ENCODE measurements around the gene ELL. TPM values are rescaled to one million over a fixed set of nuclear protein-coding genes. Genes with fewer than 3 reads are reported as not detected.

Gene ELL
- total RNA-seq, 3 donors from 2014 or later (not counting 1 experiment from before 2014, with no cell fraction given): 61.1 to 64.3 (median 63.8) TPM

DNA sequence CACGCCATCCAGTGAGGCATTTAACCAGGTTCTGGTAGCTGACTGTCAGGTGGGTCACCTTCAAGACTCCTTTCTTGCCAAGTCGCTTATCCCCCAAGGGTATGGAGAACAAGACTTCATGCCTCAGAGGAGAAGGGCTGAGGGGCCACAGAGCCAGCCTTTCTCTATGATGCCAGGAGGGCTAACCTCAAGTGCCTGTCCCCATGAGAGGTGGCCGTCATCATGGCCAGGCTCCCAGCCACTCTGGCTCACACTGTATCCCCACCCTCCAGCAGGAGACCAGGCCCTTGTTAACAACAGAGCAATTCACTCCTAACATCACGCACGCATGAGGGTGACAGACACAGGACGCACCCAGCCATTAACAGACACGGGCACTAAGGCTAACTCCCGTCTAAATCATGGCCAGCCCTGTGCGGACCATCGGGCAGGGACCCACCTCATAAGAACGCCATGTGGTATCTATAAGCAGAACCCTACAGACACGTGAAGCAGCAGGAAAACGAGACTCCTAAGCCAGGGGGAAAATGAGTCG lies 45.3 kb downstream of the ELL start:
- 92% methylated on average over 14 of the region's 14 CpGs for WGBS (ENCODE audit: insufficient coverage)
- H3K4me3 Mint-ChIP-seq: peak overlapping the region; percentile 47

DNA sequence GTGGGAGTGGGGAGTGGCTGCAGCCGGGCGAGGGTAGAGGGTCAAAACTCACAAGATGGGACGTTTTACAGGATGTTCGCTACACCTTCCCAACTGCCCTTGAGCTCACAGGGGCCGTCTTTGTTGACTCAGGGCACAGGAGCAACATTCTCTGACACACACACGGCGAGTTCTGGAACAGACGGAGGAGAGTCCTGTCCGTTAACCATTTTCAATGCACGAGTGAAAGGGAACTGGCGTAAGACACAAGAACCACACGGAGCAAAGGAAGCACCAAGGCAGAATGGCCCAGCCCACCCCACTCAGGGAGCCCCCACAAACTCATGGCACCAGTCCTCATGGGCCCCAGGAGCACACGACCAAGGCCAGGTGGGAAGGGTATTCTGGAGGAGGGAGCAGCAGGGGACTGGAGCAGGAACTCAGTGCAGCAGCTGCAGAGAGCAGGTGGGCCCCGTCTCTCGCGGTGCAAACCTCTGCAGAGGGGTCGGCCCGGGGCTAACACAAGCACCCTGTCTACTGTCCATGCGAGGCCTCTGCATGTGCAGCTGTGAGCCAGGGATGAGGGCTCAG lies 46.0 kb downstream of the ELL start:
- H3K27me3 ChIP-seq (ENCODE audit: control insufficient read depth, insufficient read depth, low read length): no peaks in the 10 kb centered on the region
- no peak for ATAC-seq
- H3K9me3 ChIP-seq (ENCODE audit: control insufficient read depth, insufficient read depth, low read length): no peaks in the 10 kb centered on the region
- H3K36me3 ChIP-seq (ENCODE audit: control insufficient read depth, insufficient read depth, low read length): no peaks in the 10 kb centered on the region
- peaks cover 62 to 73% of the 10 kb centered on the region in 2 donors for H3K4me1 Mint-ChIP-seq
- H3K36me3 Mint-ChIP-seq: no peaks in the 10 kb centered on the region
- no peak for TF ChIP-seq CTCF (IDR thresholded peaks at IDR 0.05)
- no peaks in the 10 kb centered on the region for H3K9me3 Mint-ChIP-seq
- H3K4me3 ChIP-seq (ENCODE audit: low read length): no peak overlapping the region
- H3K4me3 Mint-ChIP-seq: peak overlapping the region; percentile 88
- peak overlapping the region; percentile 85 for H3K27ac ChIP-seq (ENCODE audit: low read length)
- H3K4me1 ChIP-seq (ENCODE audit: control insufficient read depth, insufficient read depth, low read length): peaks cover 81% of the 10 kb centered on the region
- DNase-seq: no peak
- H3K27me3 Mint-ChIP-seq (ENCODE audit: low read depth in 2 of 2): no peaks in the 10 kb centered on the region
- intact Hi-C loops (cut with micrococcal nuclease): loop anchor here (1.0 to 5.0 kb wide), 2 partner anchors 46 to 111 kb away; partner anchors contain the start of genes ELL and REX1BD
- H3K27ac Mint-ChIP-seq: peak overlapping the region; percentile 93 to 99
- 86% methylated on average over 19 of the region's 19 CpGs for WGBS (ENCODE audit: insufficient coverage)

More for the DNA sequence above, 45.3 kb downstream of the ELL start:
- H3K4me1 Mint-ChIP-seq: peaks cover 61 to 80% of the 10 kb centered on the region in 2 donors
- Histone ChIP-seq H3K9me3 (ENCODE audit: control insufficient read depth, insufficient read depth, low read length) (no peaks in the 10 kb centered on the region), H3K4me1 (ENCODE audit: control insufficient read depth, insufficient read depth, low read length) (peaks cover 87% of the 10 kb centered on the region), H3K36me3 (ENCODE audit: control insufficient read depth, insufficient read depth, low read length) (no peaks in the 10 kb centered on the region), H3K27ac (ENCODE audit: low read length) (peak overlapping the region; percentile 77), H3K4me3 (ENCODE audit: low read length) (no peak overlapping the region), H3K27me3 (ENCODE audit: control insufficient read depth, insufficient read depth, low read length) (no peaks in the 10 kb centered on the region)
- no peak for ATAC-seq
- no peak for DNase-seq
- H3K27ac Mint-ChIP-seq: peak overlapping the region; percentile 93 to 99
- TF ChIP-seq CTCF (IDR thresholded peaks at IDR 0.05): no peak
- intact Hi-C loops (cut with micrococcal nuclease): loop anchor here (5.0 kb wide), 1 partner anchor 111 kb away; the partner anchor contains the start of gene REX1BD
- H3K27me3 Mint-ChIP-seq (ENCODE audit: low read depth in 2 of 2): no peaks in the 10 kb centered on the region
- no peaks in the 10 kb centered on the region for H3K36me3 Mint-ChIP-seq
- H3K9me3 Mint-ChIP-seq: no peaks in the 10 kb centered on the region

DNA sequence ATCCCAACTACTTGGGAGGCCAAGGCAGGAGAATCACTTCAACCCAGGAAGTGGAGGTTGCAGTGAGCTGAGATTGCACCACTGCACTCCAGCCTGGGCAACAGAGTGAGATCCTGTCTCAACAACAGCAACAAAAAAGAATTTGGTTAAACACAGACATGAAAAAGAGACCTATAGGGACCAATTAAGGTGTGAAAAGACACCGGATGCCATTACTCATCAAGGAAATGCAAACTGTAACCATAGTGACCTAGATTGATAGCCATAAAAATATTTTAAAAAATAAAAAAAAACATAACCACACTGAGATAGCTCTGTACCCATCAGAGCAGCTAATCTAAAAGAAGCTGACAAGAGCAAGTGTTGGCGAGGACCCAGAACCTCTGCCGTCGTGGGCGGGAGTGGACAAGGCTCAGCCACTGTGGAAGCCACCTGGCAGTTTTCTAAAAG lies 46.8 kb downstream of the ELL start:
- intact Hi-C loops (cut with micrococcal nuclease): loop anchor here (1.0 to 5.0 kb wide), 2 partner anchors 47 to 112 kb away; partner anchors contain the start of genes ELL and REX1BD
- no peak overlapping the region for H3K4me3 ChIP-seq (ENCODE audit: low read length)
- no peaks in the 10 kb centered on the region for H3K9me3 ChIP-seq (ENCODE audit: control insufficient read depth, insufficient read depth, low read length)
- 52% methylated on average over 5 of the region's 5 CpGs for WGBS (ENCODE audit: insufficient coverage)
- peak overlapping the region; percentile 85 for H3K27ac ChIP-seq (ENCODE audit: low read length)
- peaks cover 81% of the 10 kb centered on the region for H3K4me1 ChIP-seq (ENCODE audit: control insufficient read depth, insufficient read depth, low read length)
- ATAC-seq: peak; percentile 70 to 75 (median 74)
- H3K36me3 ChIP-seq (ENCODE audit: control insufficient read depth, insufficient read depth, low read length): peaks cover 3% of the 10 kb centered on the region
- Mint-ChIP-seq H3K4me1 (peaks cover 65 to 76% of the 10 kb centered on the region in 2 donors), H3K27me3 (ENCODE audit: low read depth in 2 of 2) (no peaks in the 10 kb centered on the region), H3K9me3 (no peaks in the 10 kb centered on the region), H3K27ac (peak overlapping the region; percentile 93 to 99), H3K4me3 (peak overlapping the region; percentile 88), H3K36me3 (no peaks in the 10 kb centered on the region)
- peak in 1 of 2 donors; percentile 81 for DNase-seq
- H3K27me3 ChIP-seq (ENCODE audit: control insufficient read depth, insufficient read depth, low read length): no peaks in the 10 kb centered on the region
- TF ChIP-seq CTCF (IDR thresholded peaks at IDR 0.05): no peak

Measured in natural killer cell (primary cell).